Liver (tissue), 9 donors: ENCODE measurements around the gene SAMD8. TPM values are rescaled to one million over a fixed set of nuclear protein-coding genes. Genes with fewer than 3 reads are reported as not detected.

Experiments used
- DNase-seq: peaks from one replicate; pipeline ENCODE4 v3.0.0-alpha.2; 2017; ENCODE audit warnings: low spot score
- H3K27ac ChIP-seq, 2 donors: one replicate each; pipeline ENCODE4 v1.7.0; 2013; ENCODE audit warnings: inconsistent platforms in 2 of 2, low read length in 2 of 2, control low read depth in 1 of 2, low read depth in 1 of 2, mild to moderate bottlenecking in 1 of 2
- H3K27me3 ChIP-seq, 4 donors: one replicate each; pipeline versions ENCODE4 v1.6.1 to v1.7.0; 2013; ENCODE audit warnings: low read length in 3 of 4, inconsistent platforms in 1 of 4, mild to moderate bottlenecking in 1 of 4, moderate library complexity in 1 of 4; ENCODE audit not compliant: control insufficient read depth in 4 of 4, insufficient read depth in 4 of 4
- H3K36me3 ChIP-seq, 4 donors: one replicate each; pipeline versions ENCODE4 v1.6.1 to v1.7.0; 2013; ENCODE audit warnings: low read length in 3 of 4, mild to moderate bottlenecking in 3 of 4, low read depth in 1 of 4, moderate library complexity in 1 of 4; ENCODE audit not compliant: control insufficient read depth in 4 of 4, insufficient read depth in 3 of 4
- H3K4me1 ChIP-seq, 4 donors: one replicate each; pipeline versions ENCODE4 v1.6.1 to v1.7.0; 2013; ENCODE audit warnings: low read length in 3 of 4, mild to moderate bottlenecking in 3 of 4, moderate library complexity in 1 of 4; ENCODE audit not compliant: control insufficient read depth in 4 of 4, insufficient read depth in 4 of 4
- H3K4me3 ChIP-seq, 3 donors: one replicate each; pipeline versions ENCODE4 v1.6.1 to v1.7.0; 2013; ENCODE audit warnings: low read length in 3 of 3, control low read depth in 1 of 3, low read depth in 1 of 3, mild to moderate bottlenecking in 1 of 3
- H3K9ac ChIP-seq, 2 donors: one replicate each; pipeline ENCODE4 v1.7.0; 2013; ENCODE audit warnings: low read length in 2 of 2, mild to moderate bottlenecking in 2 of 2, moderate library complexity in 2 of 2, control low read depth in 1 of 2, low read depth in 1 of 2
- H3K9me3 ChIP-seq, 4 donors: one replicate each; pipeline versions ENCODE4 v1.6.1 to v1.7.0; 2013; ENCODE audit warnings: low read length in 3 of 4; ENCODE audit not compliant: control insufficient read depth in 4 of 4
- CTCF ChIP-seq: fragments of 150-350 bp; IDR thresholded peaks from 2 replicates; pipeline ENCODE4 v1.5.1; 2017; ENCODE audit warnings: improper control_type of control experiment, low read depth, low read length; ENCODE audit not compliant: missing input control
- EGR1 ChIP-seq, 2 donors: IDR thresholded peaks; 2 replicates each; pipeline ENCODE4 v1.6.1; 2016 to 2018; ENCODE audit warnings: antibody characterized with exemption in 2 of 2, low read depth in 2 of 2
- FOXA1 ChIP-seq: IDR thresholded peaks from 2 replicates; pipeline ENCODE4 v1.6.1; 2016; ENCODE audit warnings: antibody characterized with exemption
- FOXA2 ChIP-seq: IDR thresholded peaks from 2 replicates; pipeline ENCODE4 v1.6.1; 2016; ENCODE audit warnings: antibody characterized with exemption
- GABPA ChIP-seq, 2 donors: IDR thresholded peaks in 1 of 2; conservative IDR thresholded peaks in 1 of 2; 2 replicates each; pipeline ENCODE4 v1.6.1; 2016; ENCODE audit warnings: antibody characterized with exemption in 2 of 2, mild to moderate bottlenecking in 1 of 2, moderate library complexity in 1 of 2
- HNF4A ChIP-seq, 2 donors: conservative IDR thresholded peaks; 2 replicates each; pipeline ENCODE4 v1.6.1; 2016; ENCODE audit warnings: antibody characterized with exemption in 2 of 2, mild to moderate bottlenecking in 2 of 2
- HNF4G ChIP-seq: IDR thresholded peaks from 2 replicates; pipeline ENCODE4 v1.6.1; 2016; ENCODE audit warnings: antibody characterized with exemption
- JUND ChIP-seq, 2 donors: IDR thresholded peaks; 2 replicates each; pipeline ENCODE4 v1.6.1; 2016; ENCODE audit warnings: antibody characterized with exemption in 2 of 2
- MAX ChIP-seq: IDR thresholded peaks from 2 replicates; pipeline ENCODE4 v1.6.1; 2016; ENCODE audit warnings: antibody characterized with exemption
- NR2F2 ChIP-seq: IDR thresholded peaks from 2 replicates; pipeline ENCODE4 v1.6.1; 2016; ENCODE audit warnings: antibody characterized with exemption
- RAD21 ChIP-seq, 2 donors: IDR thresholded peaks; 2 replicates each; pipeline ENCODE4 v1.6.1; 2016; ENCODE audit warnings: antibody characterized with exemption in 2 of 2, mild to moderate bottlenecking in 2 of 2
- REST ChIP-seq: IDR thresholded peaks from 2 replicates; pipeline ENCODE4 v1.6.1; 2016; ENCODE audit warnings: antibody characterized with exemption, mild to moderate bottlenecking
- RXRA ChIP-seq, 2 donors: IDR thresholded peaks; 2 replicates each; pipeline ENCODE4 v1.6.1; 2017 to 2018; ENCODE audit warnings: antibody characterized with exemption in 2 of 2, mild to moderate bottlenecking in 1 of 2
- SP1 ChIP-seq: IDR thresholded peaks from 2 replicates; pipeline ENCODE4 v1.6.1; 2018; ENCODE audit warnings: antibody characterized with exemption, mild to moderate bottlenecking
- YY1 ChIP-seq: IDR thresholded peaks from 2 replicates; pipeline ENCODE4 v1.6.1; 2016; ENCODE audit warnings: antibody characterized with exemption, mild to moderate bottlenecking
- ZBTB33 ChIP-seq: IDR thresholded peaks from 2 replicates; pipeline ENCODE4 v1.6.1; 2016; ENCODE audit warnings: antibody characterized with exemption
- WGBS: extraction: QIAGEN DNeasy Blood & Tissue Kit; methylation state at CpG from one replicate; pipeline ENCODE4 v1.1.7; 2013; 5-methylcytosine and 5-hydroxymethylcytosine counted together
- polyA plus RNA-seq, 2 donors: library from polyadenylated mRNA; stranded (reverse) in 1 of 2; unstranded in 1 of 2; fragments of 200-250 nt in 1 of 2; fragments of >200 nt in 1 of 2; fragmentation: Nextera tagmentation in 1 of 2; extraction: Ambion mirVana in 1 of 2; gene quantifications; one replicate each; pipeline versions ENCODE4 v1.2.1 to v1.2.3, GENCODE V29; 2013 to 2015
- total RNA-seq, 2 donors: library from RNA; depleted of rRNA; stranded (reverse); fragments of >200 nt; gene quantifications; one replicate each; pipeline ENCODE4 v1.2.3, GENCODE V29; 2014
- donor health status: healthy.
- donor health status: healthy.
- donor health status: healthy.
- donor health status: healthy.
- donor health status: healthy.

SAMD8 gene
- total and polyA plus RNA-seq, 4 donors = 2.8 to 10.3 (median 4.1) TPM

- no peak overlapping the region for H3K27ac ChIP-seq
- DNase-seq = no peak
- H3K27me3 ChIP-seq = no peaks in the 10 kb centered on the region
- H3K9ac ChIP-seq = no peak overlapping the region
- no peak overlapping the region for H3K4me3 ChIP-seq
- H3K4me1 ChIP-seq = peaks cover 0 to 1% (median 0%) of the 10 kb centered on the region in 4 donors
- H3K9me3 ChIP-seq = no peaks in the 10 kb centered on the region
- no peaks in the 10 kb centered on the region for H3K36me3 ChIP-seq
- WGBS = 99% methylated on average over 4 of the region's 4 CpGs
- TF ChIP-seq RAD21 (IDR thresholded peaks at IDR 0.05) (no peak), RXRA (IDR thresholded peaks at IDR 0.05) (no peak), FOXA2 (no peak), MAX (no peak), NR2F2 (no peak), REST (no peak), HNF4G (no peak), FOXA1 (no peak), EGR1 (IDR thresholded peaks at IDR 0.05; ENCODE audit: low read depth in 2 of 2) (no peak), YY1 (no peak), JUND (IDR thresholded peaks at IDR 0.05) (no peak), SP1 (no peak), HNF4A (conservative IDR thresholded peaks at IDR 0.05) (no peak), CTCF (no peak)
Observed at GRCh38 chr10:75140246-75140645, 28.8 kb downstream of the SAMD8 start.

GRCh38 chr10:75143353-75143752 is 31.9 kb downstream of the SAMD8 start:
- TF ChIP-seq CTCF = no peak
- no peak for TF ChIP-seq ZBTB33
- TF ChIP-seq GABPA (IDR thresholded peaks at IDR 0.05 in 1 of 2, conservative IDR thresholded peaks at IDR 0.05 in 1 of 2) = no peak
- TF ChIP-seq HNF4A (conservative IDR thresholded peaks at IDR 0.05) = no peak
- no peak for TF ChIP-seq MAX
- TF ChIP-seq REST = no peak
- 30% methylated on average over 1 of the region's 1 CpG for WGBS
- DNase-seq = no peak
- H3K27me3 ChIP-seq = no peaks in the 10 kb centered on the region
- H3K4me3 ChIP-seq = no peak overlapping the region
- H3K4me1 ChIP-seq = peaks cover 0 to 1% (median 0%) of the 10 kb centered on the region in 4 donors
- no peak overlapping the region for H3K27ac ChIP-seq
- H3K9me3 ChIP-seq = no peaks in the 10 kb centered on the region
- H3K9ac ChIP-seq = no peak overlapping the region
- no peaks in the 10 kb centered on the region for H3K36me3 ChIP-seq
